Ecto neural progenitor cell (in vitro differentiated cells): ENCODE results near the gene SCGN.

Experiments
- DNase-seq: peaks from one replicate; pipeline ENCODE4 v3.0.0-alpha.2; 2018; ENCODE audit warnings: low spot score

The SCGN gene

DNA sequence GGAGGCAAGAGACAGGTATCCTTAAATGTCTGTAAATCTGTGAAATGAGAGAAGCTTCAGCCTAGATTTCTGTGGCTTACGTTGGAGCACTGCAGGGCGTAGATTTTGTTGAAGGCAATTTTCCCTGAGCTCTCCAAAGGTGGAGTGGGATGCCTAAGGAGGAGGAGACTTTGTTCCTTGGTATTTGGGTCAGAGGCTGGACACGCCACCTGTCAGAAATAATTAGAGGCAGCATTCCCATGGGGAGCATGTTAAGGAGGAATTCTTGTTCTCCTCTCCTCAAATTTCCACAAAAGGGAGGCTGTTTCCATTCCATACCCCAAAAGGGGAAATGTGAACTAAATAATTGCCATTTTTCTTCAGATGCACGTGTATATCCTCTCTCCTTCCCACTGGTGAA, 11.1 kb upstream of the SCGN start:
- no peak for DNase-seq

DNA sequence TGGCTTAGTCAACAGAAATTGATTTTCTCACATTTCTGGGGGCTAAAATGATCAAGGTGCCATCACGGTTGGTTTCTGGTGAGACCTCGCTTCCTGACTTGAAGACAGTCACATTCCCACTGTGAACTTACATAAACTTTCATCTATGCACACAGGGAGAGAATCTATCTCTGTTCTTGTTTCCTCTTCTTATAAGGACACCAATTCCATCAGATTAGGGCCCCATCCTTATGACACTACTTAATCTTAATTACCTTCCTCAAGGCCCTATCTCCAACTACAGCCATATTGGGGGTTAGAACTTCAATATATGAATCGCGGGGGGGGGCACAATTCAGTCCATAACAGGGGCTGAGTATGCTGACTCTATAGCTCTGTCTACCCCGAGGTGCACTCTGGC, 10.6 kb upstream of the SCGN start:
- DNase-seq, result no peak

DNA sequence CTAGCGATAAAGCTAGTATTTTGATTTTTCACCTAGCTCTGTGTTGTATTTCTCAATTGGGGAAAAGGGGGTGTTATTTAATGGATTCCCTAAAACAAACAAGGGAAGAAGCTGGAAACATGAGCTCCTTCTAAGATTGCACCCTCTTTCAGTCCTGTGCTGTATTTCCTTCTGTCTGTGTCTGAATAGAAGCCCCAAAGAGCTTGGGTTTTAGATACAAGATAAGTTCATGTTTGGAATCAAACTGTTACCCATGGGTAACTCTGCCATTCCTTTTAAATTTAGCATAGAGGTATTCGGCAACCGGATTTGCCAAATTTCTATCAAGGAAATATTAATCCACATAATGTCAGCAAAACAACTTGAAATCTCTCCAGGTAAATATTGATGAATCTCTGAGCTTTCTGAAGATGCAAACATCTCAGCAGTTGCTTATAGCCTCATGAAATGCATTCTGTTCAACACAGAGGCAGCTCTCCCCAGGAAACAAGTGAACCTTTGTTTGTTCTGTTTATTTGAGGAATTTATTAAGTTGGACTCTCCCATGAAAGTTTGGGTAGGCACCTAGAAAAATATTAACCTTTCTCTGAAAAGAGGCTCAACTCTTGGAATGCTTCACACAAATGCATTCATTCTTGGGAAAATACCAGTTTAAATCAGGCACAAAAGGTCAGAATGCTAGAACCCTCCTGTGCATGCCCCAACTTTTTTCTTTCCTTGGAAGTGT, 9.9 kb upstream of the SCGN start:
- no peak for DNase-seq

DNA sequence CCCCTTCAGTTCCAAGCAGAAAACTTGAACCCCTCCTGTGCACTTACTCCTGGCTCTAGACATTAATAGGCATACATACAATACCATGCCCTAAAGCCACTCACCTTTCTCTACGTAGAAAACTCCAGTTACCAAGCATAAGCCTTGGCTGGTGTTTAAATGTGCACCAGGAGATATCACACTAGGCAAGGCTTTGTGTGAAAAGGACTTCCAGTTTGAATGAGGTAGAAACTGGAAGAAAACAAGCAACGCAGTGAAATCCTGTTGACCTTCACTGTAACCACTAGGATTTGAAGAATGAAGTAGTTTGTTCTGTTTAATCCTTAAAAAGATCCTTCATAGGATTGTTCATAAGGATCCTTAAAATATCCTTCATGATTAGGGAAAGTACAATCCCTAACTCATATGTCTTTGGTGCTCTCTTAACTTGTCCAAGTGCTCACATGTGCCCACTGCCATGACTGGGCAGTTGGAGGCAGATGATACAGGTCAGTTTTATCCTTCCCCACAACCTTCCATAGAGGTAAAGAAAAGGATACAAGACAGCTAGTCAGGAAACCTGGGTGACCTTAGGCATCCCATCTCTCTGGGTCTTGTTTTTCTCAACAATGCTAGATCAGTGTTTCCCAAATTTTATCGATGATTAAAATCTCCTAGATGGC, 9.2 kb upstream of the SCGN start:
- no peak for DNase-seq

DNA sequence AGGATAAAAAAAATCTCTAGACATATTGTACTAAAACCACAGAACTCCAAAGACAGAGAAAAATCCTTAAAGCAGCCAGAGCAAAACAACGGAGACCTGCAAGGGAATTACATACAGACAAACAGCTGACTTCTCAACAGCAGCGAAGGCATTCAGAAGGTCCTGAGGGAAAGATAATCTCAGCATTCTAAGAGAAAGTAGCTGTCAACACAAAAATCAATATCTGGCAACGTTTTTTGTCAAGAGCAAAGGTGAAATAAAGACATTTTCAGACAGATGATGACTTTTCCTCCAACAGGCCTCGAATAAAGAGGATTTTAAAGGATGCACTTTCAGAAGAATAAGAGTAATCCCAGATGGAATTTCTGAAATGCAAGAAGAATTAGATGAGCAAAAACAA, 6.1 kb upstream of the SCGN start:
- DNase-seq, result no peak

DNA sequence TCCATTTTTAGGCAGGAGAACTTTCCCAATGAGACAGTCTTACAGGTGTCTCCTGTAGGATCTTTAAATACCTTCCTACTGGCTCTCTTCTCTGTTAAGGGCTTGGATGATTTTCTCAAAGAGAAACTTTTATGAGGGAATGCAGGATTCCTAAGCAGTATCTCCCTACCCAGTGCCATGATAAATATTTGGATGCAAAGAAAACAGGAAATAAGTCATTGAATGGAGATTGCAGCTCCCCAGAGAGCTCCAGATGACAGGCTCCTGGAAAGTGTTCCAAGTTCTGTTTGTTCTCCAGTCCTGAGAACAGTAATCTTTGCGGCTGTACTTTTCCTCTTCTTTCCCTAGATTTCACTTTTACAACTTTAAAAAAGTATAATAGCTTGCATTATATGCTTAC, 2.4 kb upstream of the SCGN start:
- no peak for DNase-seq

DNA sequence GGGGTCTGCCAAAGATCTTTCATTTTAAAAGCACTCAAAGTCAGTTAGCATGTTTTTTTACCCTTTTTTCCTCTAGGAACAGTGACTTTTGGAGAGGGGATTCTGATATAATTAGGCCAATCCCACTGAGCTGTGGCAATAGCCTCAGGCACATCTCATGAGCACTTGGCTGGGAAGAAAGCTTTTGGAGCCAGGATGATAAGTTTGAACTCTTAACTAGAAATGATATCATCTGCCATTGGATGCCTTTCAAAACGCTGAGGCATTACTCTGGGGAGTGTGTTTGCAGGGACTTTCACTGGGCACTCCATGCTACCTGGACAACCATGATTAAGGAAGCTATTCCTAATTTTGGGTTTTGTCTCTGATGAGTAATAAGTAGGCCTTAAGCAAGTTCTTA, 3.7 kb downstream of the SCGN start:
- DNase-seq, result no peak

DNA sequence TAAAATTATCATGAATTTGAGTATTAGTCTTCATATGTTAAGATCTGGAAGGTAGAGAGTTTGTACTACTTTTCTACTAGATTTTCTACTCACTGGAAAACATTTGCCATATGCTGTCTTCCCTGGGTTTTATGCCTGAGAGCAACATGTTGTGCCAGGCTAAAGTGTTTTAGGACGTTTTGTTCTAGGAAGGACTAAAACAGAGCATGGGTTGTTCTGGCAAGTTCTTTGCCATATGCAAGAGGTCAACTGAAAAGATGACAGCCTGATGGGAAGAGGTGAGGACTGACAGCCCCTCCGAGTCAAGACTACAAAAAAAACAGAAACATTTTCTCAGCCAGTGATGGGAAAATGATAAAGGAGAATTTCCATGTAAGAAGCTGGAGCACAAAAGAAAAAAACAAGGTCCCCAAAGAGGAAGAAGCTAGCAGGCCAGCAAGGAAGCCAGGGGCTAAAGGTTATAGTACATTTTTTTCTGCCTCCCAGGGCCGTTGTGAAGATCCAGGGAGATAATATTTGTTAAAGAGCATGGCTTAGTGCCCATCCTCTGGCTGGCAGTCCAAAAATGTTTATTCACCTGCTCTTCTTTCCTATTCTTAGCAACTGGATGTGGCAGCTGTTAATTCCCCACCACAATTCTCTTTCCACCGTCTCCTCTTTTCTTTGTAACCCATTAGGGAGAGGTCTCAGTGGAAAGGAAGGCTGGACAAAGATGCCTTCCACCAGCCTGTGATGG, 7.8 kb downstream of the SCGN start:
- DNase-seq, result no peak

DNA sequence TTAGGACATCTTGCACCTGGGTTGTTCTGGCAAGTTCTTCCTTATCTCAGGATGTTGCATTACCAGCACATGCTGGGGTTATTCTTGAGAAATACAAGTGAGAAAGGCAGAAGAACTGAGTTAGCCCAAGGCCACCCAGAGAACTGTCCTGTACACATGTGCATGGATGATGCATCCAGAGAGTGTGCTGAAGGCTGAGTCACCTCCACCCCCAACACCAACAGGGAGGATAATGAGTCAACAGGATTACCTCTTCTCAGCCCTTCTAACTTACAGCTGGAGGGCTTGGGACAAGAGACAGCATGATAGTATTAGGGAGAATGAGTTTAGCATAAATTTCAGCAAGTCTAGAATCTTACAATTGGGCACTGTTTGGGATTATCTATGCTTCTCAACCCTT, 8.5 kb downstream of the SCGN start:
- DNase-seq, result no peak

DNA sequence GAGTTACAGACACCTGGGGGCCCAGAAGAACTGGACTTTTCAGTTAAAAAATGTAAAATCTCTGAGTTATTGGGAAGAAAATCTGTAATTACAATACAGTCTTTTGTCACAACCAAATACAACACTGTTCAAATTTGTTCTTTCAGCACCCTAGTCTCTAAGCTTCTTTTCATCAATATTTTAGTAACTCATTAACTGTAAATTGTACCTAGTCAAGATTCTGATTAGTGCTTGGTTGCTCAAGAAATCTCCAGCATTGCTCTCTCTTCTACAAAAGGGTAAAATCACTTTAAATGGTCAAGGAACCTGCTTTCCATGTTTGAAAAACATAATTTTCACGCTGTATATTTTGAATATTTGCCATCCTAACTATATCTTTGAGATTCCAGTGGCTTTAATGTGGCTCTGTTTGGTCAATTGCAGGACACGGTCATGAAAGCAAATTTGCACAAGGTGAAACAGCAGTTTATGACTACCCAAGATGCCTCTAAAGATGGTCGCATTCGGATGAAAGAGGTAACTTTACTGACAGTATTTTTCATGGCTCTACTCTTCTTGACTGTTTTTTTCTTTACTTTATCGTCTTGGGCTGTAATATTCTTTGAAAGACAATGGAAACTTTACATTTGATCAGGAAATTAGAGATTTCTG, 9.2 kb downstream of the SCGN start:
- no peak for DNase-seq

DNA sequence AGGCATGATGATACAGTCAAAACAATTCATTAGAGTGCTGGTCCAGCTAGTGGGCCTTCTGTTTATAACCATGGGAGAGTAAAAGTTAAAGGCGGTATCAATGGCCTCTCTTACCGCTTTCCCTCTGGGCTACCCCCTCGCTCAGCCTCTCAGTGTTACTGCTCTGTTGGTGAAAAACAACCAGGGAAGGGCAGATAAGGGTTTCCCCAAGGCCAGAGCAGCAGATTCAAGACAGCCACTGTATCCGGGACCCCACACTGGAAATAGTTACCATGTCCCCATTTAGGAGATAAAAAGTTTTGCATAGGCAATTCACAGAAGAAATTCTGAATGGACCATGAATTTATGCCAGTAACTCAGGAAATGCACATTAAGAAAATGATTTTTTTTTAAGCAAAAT, 13.4 kb downstream of the SCGN start:
- DNase-seq, result no peak

DNA sequence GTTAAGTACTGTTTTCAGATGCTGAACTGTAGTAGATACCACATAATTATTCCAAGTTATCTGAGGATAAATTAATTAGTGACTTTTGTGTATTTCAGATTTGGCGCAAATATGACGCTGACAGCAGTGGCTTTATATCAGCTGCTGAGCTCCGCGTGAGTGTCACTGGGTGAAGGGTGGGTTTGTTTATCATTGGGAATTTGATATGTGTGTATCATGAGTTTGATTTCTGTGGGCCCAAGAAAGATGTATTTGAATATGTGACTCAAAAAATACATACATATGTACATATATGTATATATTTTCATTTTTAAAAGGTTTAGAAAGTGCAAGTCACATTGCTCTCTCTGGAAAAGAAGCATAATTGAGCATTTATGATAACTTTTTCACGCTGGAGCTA, 17.4 kb downstream of the SCGN start:
- DNase-seq, result no peak

DNA sequence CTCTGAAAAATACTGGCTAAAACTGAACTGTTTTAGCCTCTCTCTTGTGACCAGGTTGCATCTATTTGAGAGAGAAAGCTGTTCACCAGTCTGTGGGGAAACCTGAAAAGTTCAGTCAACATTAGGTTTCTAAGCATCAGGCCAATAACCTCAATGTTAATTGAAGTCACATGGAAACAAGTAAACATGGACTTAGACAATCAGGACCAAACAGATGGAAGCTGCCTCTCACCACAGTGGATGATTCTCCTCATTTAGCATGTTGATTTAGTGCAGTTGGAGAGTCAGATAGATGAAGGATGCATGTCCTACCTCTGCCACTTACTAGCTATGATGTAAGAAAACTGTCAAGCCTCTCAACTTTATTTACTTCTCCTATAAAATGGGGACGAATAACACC, 18.2 kb downstream of the SCGN start:
- no peak for DNase-seq

DNA sequence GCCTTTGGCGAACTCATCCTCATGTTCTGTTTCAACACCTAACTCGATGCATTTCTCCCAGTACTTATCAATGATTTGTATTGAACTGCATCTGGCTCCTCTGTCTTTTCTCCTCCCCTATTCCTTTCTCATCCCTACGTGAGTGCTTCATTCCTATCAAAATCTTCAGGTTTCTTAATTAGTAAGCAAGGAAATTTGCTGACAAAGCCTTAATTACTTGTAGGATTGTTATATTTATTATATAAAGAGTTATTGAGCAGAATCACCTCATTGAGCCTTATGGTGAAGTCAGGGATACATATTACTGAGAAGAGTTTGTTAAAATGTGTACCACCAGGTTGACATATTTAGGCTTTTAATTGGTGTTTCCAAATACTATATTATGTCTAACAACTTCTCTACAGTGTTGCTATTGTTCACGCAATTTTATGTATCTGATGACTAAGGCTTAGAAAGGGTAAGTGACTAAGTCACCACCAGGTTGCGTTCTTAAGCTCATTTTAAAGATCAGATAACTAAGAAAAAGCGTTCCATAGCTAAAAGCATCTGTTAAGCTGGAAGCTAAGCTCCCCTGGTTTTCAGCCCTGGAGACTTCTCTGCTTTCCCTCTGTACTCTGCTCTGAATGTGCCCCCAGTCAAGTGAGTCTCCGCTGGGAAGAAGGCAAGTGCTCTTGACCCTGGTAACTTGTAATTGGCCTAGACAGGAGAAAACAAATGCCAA, 18.9 kb downstream of the SCGN start:
- no peak for DNase-seq

DNA sequence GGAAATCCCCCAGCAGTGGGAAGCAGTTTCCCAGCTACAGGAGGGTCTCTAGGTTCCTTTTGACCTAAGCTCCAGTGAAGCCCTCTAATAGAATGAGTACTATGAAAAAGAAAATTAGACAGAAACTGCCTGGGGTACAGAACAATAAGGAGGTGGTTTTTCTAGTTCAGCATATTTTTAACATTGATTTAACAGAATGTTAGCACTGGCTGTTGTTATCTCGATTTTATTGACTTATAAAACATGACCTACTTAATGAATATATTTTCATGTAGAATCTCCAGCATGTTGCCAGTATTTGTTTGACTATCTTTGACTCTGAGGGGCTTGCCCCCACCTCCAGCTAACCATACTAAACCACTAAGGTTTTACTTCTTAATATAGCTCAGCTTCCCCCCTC, 19.6 kb downstream of the SCGN start:
- no peak for DNase-seq

DNA sequence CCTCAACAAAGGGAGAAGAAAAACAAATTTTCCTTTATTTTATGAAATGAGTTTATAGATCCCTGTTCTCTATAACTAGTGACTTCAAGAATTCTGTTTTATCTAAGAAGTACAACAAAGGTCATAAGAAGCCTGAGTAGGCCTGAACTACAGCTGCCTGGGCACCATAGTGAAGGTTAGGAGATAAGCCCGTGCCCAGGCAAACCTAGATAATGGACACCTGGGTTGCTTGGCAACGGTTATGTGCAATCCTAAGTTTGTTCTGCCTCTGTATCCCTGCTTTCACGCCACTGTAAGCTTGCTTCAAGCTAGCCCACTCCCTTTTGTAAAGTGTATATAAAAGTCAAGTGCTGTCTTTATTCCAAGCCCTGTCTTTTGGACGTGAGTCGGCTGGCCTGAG, 23.2 kb downstream of the SCGN start:
- no peak for DNase-seq

DNA sequence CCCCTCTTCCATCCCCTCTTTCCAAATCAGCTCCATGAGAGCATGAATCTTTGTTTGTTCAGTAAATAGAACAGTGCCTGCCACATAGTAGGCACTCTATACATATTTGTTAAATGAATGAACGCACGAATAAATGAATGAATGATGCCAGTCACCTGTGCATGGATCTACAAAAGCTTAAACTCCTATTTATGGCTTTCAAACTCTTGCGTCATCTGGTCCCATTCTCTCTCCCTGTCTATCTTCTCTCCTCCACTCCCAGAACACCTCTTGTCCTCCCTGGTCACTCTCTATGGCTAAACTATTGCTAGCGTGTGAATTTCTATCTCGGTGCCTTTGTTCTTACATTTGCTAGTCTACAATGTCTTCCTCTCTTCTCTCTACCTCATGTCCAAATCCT, 24.8 kb downstream of the SCGN start:
- DNase-seq, result no peak

DNA sequence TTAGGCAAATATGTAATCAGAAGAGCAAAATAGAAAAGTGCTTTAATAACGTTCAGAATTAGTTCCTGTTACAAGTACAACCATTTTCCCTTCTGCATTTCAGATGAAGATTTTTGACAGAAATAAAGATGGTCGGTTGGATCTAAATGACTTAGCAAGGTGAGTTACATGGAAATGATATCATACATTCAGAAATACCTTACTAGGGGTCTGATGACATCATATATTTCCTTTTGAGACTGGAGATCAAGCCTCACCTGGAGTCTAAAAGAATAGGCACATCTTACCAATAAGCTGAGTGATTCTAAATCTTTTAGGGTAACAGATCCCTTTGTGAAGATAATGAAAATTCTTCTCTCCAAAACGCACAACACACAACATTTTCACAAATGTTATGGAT, 29.8 kb downstream of the SCGN start:
- DNase-seq, result no peak

DNA sequence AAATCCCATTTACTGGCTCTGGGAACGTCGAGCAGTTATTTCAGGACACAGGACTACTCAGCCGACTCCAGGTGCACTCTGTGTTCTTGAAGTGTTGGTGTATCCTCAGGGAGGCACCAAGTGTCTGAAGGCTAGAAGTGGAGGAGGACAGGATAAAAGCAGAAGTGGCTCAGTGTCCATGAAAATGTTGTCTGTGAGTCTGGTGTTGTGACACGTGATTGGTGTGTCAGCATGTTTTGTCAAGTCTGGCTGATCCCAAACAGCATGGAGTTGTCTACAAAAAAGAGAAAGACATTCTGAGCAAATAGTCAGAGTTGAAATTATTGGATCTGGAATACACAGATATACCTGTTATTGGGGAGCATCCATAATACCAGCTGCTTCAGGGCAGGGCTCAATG, 30.3 kb downstream of the SCGN start:
- DNase-seq, result no peak

DNA sequence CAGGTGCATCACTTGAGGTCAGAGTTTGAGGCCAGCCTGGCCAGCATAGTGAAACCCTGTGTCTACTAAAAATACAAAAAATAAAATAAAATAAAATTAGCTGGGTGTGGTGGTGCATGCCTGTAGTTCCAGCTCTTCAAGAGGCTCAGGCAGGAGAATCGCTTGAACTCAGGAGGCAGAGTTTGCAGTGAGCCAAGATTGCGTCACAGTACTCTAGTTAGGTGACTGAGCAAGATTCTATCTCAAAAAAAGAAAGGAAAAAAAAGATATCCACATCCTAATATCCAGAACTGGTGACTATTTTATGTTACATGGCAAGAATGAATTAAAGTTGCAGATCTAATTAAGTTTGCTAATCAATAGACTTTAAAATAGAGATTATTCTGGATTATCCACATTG, 32.5 kb downstream of the SCGN start:
- DNase-seq, result no peak

DNA sequence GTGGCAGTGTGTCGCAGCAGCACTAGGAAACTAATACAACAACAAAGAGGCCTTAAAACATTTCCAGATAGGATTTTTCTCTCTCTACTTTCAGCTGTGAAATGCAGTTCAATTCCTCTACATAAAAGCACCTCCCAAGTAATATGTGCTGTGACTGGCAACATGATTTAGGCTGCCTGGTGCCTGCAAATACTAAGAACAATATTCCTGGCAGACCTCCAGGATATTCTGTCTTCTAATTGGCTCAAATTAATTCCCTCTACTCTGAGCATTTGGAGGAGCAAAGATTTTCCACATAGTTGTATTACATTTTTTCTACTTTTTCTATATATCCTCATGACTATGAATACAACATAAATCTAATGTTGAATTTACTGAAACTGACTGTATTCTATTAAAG, 33.2 kb downstream of the SCGN start:
- no peak for DNase-seq

DNA sequence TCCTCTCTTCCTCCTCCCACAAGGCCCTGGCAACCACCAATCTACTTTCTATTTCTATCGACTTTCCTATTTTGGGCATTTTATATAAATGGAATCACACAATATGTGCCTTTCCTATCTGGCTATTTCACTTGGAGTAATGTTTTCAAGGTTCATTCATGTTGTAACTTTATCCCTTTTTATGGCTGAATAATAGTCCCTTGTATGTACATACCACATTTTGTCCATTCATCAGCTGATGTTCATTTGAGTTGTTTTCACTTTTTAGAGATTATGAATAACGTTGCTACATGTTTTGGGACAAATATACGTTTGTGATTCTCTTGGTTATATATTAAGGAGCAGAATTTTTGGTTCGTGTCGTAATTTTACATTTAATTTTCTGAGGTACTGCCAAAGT, 33.9 kb downstream of the SCGN start:
- DNase-seq, result no peak
